Osteoblast (primary cell): Measurements from ENCODE around the gene CALU. TPM values are rescaled to one million over a fixed set of nuclear protein-coding genes. Genes with fewer than 3 reads are reported as not detected.

Experiments used
- DNase-seq: peaks from one replicate; pipeline ENCODE4 v3.0.0; 2011; ENCODE audit warnings: low spot score, mixed read lengths; ENCODE audit not compliant: insufficient read length; ENCODE audit errors: missing footprints
- H2AFZ ChIP-seq: 2 replicates; pipeline ENCODE4 v1.6.0; 2011; ENCODE audit warnings: mild to moderate bottlenecking, low read length
- H3K27ac ChIP-seq: 2 replicates; pipeline ENCODE4 v1.5.1; 2011; ENCODE audit warnings: mild to moderate bottlenecking, low read depth, low read length, moderate library complexity
- H3K27me3 ChIP-seq: 2 replicates; pipeline ENCODE4 v1.6.0; 2012; ENCODE audit warnings: mild to moderate bottlenecking, control low read depth, inconsistent platforms, low read length, moderate library complexity; ENCODE audit not compliant: insufficient read depth
- H3K36me3 ChIP-seq: 2 replicates; pipeline ENCODE4 v1.5.1; 2011; ENCODE audit warnings: mild to moderate bottlenecking, low read length, control low read depth, moderate library complexity; ENCODE audit not compliant: insufficient read depth
- H3K4me1 ChIP-seq: 2 replicates; pipeline ENCODE4 v1.5.1; 2011; ENCODE audit warnings: mild to moderate bottlenecking, low read length, control low read depth, moderate library complexity; ENCODE audit not compliant: insufficient read depth
- H3K4me2 ChIP-seq: 2 replicates; pipeline ENCODE4 v1.6.0; 2011; ENCODE audit warnings: mild to moderate bottlenecking, low read length; ENCODE audit not compliant: insufficient read depth
- H3K4me3 ChIP-seq: fragments of 200-600 bp; sonication (generic); 3 replicates; pipeline ENCODE4 v1.5.1; 2012; ENCODE audit warnings: mild to moderate bottlenecking, low read length, inconsistent platforms; ENCODE audit not compliant: insufficient read depth
- H3K79me2 ChIP-seq: 2 replicates; pipeline ENCODE4 v1.6.0; 2012; ENCODE audit warnings: mild to moderate bottlenecking, low read length, control low read depth, inconsistent platforms; ENCODE audit not compliant: insufficient read depth
- H3K9me3 ChIP-seq: 2 replicates; pipeline ENCODE4 v1.5.1; 2011; ENCODE audit warnings: low read depth, low read length, control low read depth
- H4K20me1 ChIP-seq: 2 replicates; pipeline ENCODE4 v1.6.0; 2012; ENCODE audit warnings: mild to moderate bottlenecking, low read length, control low read depth; ENCODE audit not compliant: insufficient read depth
- total RNA-seq: library from RNA; depleted of rRNA; stranded (reverse); fragments of >200 nt; gene quantifications from 2 replicates; pipeline ENCODE4 v1.2.3, GENCODE V29; 2012
- TF ChIP-seq, protein P1 (sequence below): IDR thresholded peaks from 2 replicates; pipeline ENCODE4 v1.5.1; 2011; ENCODE audit warnings: mild to moderate bottlenecking, low read depth, low read length, moderate library complexity; ENCODE audit errors: extremely low read depth

CALU gene
- total RNA-seq, 1 donor: 708 TPM

DNA sequence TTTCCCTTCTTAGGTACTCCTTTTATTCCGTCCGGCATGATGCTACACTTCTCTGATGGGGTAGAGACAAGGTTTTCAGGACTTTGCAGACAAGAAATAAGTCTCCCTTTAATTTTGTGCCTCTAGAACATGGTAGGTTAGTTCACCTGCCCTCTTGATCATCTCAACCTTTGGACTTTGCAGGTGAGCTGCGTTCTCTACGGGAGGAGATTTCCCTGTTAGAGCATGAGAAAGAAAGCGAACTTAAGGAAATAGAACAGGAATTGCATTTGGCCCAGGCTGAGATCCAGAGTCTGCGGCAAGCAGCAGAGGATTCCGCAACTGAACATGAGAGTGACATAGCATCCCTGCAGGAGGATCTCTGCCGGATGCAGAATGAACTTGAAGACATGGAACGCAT is 61.8 kb downstream of the CALU start:
- TF ChIP-seq, protein P1, sequence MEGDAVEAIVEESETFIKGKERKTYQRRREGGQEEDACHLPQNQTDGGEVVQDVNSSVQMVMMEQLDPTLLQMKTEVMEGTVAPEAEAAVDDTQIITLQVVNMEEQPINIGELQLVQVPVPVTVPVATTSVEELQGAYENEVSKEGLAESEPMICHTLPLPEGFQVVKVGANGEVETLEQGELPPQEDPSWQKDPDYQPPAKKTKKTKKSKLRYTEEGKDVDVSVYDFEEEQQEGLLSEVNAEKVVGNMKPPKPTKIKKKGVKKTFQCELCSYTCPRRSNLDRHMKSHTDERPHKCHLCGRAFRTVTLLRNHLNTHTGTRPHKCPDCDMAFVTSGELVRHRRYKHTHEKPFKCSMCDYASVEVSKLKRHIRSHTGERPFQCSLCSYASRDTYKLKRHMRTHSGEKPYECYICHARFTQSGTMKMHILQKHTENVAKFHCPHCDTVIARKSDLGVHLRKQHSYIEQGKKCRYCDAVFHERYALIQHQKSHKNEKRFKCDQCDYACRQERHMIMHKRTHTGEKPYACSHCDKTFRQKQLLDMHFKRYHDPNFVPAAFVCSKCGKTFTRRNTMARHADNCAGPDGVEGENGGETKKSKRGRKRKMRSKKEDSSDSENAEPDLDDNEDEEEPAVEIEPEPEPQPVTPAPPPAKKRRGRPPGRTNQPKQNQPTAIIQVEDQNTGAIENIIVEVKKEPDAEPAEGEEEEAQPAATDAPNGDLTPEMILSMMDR: no peak
- H3K36me3 ChIP-seq: no peaks in the 10 kb centered on the region
- H3K27ac ChIP-seq: no peak overlapping the region
- H3K4me1 ChIP-seq: peaks cover 4% of the 10 kb centered on the region
- no peak overlapping the region for H3K4me3 ChIP-seq
- H3K4me2 ChIP-seq: no peak overlapping the region
- DNase-seq: no peak
- H3K79me2 ChIP-seq: no peaks in the 10 kb centered on the region
- no peak overlapping the region for H2AFZ ChIP-seq
- no peaks in the 10 kb centered on the region for H3K27me3 ChIP-seq
- no peaks in the 10 kb centered on the region for H3K9me3 ChIP-seq
- H4K20me1 ChIP-seq: no peaks in the 10 kb centered on the region

DNA sequence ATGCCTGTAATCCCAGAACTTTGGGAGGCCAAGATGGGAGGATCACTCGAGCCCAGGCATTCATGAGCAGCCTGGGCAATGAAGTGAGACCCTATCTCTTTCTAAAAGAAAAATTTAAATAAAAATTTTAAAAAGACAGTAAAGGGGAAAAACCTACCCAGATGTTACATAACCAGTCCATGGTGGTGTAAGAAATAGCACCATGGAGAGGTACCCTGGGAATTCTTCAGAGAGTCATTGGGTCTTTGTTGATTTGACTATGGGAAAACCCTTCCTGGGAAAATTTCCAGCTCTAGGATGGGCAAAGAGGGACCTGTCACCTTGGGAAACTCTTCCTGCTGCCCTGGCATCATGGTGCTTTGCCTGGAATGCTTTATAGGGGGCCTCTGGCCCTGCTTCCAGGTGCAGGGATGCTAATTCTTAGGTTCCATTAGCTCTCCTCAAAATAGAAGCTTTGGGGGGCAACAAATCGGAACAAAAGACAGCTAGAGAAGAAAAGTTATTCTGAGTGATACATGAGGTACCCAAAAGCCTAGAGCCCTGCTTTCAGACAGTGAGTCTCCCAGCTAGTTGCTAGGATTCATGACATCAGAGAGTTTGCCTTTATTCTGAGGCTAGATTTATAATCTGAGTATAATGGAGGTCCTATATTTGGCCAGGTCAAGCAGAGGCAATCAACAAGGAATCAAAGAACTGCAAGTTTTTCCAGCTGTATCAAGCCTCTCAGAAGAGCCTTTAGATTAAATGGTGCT is 62.7 kb downstream of the CALU start:
- H3K36me3 ChIP-seq: no peaks in the 10 kb centered on the region
- TF ChIP-seq, protein P1: no peak

DNA sequence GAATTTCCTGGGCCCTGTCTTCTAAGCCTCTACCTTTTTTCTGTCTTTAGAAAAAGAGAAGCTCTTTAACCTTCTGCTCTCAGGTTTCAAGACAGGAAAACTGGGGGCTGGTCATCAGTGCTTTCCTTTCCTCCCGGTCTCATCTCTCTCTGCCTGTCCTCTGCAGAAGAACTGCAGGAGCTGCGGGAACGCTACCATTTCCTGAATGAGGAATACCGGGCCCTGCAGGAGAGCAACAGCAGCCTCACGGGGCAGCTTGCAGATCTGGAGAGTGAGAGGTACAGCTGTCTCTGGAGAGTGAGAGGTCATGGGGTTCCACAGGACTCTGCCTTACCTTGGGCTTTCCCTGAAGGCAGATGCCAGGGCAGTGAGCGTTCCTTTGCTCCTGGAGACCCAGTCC is 65.3 kb downstream of the CALU start:
- peaks cover 5% of the 10 kb centered on the region for H3K36me3 ChIP-seq
- DNase-seq: no peak
- H4K20me1 ChIP-seq: no peaks in the 10 kb centered on the region
- no peak overlapping the region for H3K4me3 ChIP-seq
- no peak overlapping the region for H3K27ac ChIP-seq
- H3K27me3 ChIP-seq: no peaks in the 10 kb centered on the region
- TF ChIP-seq, protein P1: no peak
- no peak overlapping the region for H3K4me2 ChIP-seq
- H3K4me1 ChIP-seq: no peaks in the 10 kb centered on the region
- no peaks in the 10 kb centered on the region for H3K9me3 ChIP-seq
- no peak overlapping the region for H2AFZ ChIP-seq
- H3K79me2 ChIP-seq: no peaks in the 10 kb centered on the region

More for the DNA sequence above, 62.7 kb downstream of the CALU start:
- Histone ChIP-seq H3K4me1 (no peaks in the 10 kb centered on the region), H3K4me3 (no peak overlapping the region), H3K79me2 (no peaks in the 10 kb centered on the region), H3K27me3 (no peaks in the 10 kb centered on the region), H3K4me2 (no peak overlapping the region), H2AFZ (no peak overlapping the region), H3K9me3 (no peaks in the 10 kb centered on the region), H4K20me1 (no peaks in the 10 kb centered on the region), H3K27ac (no peak overlapping the region)
- DNase-seq: no peak

DNA sequence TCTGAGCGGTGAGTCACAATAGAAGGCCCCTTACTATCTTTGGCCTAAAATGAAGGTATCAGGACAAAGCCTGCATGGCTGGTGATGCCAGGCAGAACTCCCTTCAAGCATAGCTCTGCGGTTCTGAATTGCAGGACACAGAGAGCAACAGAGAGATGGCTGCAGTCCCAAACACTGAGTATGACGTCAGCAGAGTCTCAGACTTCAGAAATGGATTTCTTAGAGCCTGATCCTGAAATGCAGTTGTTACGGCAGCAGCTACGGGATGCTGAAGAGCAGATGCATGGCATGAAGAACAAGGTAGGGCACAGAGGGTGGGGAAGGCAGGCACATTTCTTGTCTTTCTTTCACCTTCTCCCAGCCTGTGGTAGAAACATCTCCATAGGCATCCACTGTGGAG is 66.1 kb downstream of the CALU start:
- Histone ChIP-seq H3K4me3 (no peak overlapping the region), H3K79me2 (no peaks in the 10 kb centered on the region), H3K27ac (no peak overlapping the region), H3K4me2 (no peak overlapping the region), H3K27me3 (no peaks in the 10 kb centered on the region), H4K20me1 (no peaks in the 10 kb centered on the region), H2AFZ (no peak overlapping the region), H3K4me1 (no peaks in the 10 kb centered on the region), H3K9me3 (no peaks in the 10 kb centered on the region), H3K36me3 (peaks cover 5% of the 10 kb centered on the region)
- DNase-seq: no peak
- TF ChIP-seq, protein P1: no peak
